ENCODE results near the gene RPL18A.
A peak's percentile ranks its signal among the peaks of the same experiment; 100 is the strongest.
"Not testable (repeated sequence)": the region's sequence is repeated elsewhere in the genome, so short reads cannot be mapped to it uniquely, and the experiment has no call there.

Gene RPL18A

DNA sequence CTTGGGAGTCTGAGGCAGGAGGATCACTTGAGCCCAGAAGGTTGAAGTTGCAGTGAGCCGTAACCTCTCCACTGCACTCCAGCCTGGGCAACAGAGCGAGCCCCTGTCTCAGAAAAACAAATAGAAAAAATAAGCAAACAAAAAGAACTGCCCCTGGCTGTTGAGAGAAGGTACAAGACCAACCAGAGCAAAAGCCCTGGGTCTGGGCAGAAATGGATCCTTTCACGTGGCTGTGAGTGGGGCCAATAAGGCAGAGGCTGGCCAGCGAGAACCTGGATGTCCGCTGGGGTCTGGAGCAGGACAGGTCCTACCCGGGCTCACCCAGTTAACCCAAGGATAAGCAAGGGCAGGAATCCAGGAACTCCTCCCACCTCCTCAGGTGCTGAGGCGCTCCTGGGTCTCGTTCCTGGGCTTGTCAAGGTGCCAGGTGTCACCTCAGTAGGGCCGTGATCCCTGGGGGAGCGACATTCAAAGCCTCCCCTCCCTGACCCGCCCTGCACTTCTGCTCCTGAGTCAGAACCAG is 7.3 kb downstream of the RPL18A start:
- no peak for ATAC-seq
- no peak for DNase-seq

DNA sequence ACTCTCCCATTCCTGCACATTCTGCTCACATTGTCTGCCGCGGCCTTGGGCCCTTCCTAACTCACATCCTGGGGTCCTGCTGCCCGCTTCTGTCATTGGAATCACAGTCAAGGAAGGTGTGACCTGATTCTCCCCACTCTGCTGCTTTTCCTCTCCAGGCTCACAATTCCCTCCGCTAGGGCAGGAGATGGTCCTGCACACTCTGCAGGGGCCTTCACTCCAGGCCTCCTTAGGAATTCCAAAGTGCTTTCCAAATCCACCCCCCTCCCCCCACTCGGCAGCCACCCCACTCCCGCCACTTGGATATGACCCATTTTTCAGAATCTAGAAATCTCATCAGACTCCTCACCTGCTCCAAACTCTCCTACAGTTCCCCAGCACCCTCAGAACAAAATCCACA is 9.0 kb downstream of the RPL18A start:
- ATAC-seq = no peak

DNA sequence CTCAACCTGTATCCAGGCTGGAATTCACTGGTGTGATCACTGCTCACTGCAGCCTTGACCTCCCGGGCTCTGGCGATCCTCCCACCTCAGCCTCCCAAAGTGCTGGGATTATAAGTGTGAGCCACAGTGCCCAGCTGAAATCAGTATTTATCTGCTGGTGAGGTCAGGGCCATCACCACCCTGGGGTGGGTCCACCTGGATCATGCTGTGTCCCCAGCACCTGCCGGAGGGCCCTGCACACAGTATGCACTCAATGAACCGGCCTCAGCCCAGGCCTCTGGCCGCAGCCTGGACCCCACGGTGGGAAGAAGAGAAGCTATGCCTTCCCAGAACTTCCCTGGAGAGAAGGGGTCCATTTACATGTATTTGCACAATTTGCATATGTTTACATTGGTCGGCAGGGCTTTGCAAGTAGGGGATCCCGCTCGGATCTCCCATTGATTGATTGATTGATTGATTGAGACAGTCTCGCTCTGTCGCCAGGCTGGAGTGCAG is 9.5 kb downstream of the RPL18A start:
- no peak for ATAC-seq
- DNase-seq = no peak

More for the DNA sequence above, 9.0 kb downstream of the RPL18A start:
- no peak for DNase-seq

DNA sequence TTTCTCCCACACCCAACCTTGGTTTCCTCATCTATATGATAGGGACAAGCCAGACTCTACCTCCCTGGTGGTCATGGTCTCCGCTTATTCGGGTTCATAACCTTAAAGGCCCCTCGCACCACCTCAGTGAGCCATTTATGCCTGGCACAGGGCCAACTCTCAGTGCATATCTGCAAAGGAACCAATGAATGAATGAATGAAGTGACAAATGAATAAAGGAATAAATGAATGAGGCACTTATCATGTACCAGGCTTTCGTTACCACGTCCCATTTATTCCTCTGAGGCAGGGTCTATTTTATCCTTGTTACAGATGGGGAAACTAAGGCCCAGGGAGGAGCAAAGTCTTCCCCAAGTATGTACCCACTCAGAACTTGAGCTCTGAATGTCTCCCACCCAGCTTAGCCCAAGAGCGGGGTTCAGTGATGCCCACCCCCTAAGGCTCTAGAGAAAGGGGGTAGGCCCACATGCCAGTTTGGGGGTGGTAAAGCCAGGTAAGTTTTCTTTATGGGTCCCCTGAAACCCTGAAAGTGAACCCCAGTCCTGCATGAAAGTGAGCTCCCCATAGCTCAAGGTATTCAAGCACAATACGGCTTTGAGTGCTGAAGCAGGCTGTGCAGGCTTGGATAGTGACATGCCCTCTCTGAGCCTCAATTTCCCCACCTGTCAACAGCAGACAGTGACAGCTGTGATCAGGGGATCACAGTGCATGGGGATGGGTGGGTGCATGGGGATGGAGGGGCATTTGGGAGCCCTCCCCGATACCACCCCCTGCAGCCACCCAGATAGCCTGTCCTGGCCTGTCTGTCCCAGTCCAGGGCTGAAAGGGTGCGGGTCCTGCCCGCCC is 11.5 kb downstream of the RPL18A start:
- ATAC-seq (no peak), DNase-seq (no peak)

DNA sequence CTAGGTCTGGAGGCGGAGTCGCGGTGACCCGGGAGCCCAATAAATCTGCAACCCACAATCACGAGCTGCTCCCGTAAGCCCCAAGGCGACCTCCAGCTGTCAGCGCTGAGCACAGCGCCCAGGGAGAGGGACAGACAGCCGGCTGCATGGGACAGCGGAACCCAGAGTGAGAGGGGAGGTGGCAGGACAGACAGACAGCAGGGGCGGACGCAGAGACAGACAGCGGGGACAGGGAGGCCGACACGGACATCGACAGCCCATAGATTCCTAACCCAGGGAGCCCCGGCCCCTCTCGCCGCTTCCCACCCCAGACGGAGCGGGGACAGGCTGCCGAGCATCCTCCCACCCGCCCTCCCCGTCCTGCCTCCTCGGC is 12.2 kb downstream of the RPL18A start, which contains the start of gene SLC5A5:
Gene SLC5A5 (plus strand): TSS at position 68 of the 373 bp plus-strand sequence. CDS start 375 bp downstream, outside the sequence.
- DNase-seq (no peak), ATAC-seq (peak; percentile 26)

DNA sequence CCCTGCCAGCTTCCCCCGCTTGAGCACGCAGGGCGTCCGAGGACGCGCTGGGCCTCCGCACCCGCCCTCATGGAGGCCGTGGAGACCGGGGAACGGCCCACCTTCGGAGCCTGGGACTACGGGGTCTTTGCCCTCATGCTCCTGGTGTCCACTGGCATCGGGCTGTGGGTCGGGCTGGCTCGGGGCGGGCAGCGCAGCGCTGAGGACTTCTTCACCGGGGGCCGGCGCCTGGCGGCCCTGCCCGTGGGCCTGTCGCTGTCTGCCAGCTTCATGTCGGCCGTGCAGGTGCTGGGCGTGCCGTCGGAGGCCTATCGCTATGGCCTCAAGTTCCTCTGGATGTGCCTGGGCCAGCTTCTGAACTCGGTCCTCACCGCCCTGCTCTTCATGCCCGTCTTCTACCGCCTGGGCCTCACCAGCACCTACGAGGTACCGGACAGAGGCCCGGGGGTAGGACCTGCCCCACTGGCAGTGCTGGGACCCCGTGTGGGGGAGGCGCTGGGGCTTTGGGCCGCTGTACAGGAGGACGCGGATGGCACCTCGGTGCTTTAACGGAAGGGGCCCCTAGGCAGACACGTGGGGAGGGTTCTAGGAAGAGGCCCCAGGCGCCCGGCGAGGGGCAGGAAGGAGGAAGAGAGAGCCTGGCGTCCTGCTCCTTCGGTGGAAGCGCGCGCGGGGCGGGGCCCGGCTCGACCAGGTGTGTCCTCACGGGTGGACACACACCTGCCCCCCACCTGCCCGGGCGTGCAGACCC is 12.7 kb downstream of the RPL18A start:
- DNase-seq (peak; percentile 67), ATAC-seq (peak; percentile 47)

DNA sequence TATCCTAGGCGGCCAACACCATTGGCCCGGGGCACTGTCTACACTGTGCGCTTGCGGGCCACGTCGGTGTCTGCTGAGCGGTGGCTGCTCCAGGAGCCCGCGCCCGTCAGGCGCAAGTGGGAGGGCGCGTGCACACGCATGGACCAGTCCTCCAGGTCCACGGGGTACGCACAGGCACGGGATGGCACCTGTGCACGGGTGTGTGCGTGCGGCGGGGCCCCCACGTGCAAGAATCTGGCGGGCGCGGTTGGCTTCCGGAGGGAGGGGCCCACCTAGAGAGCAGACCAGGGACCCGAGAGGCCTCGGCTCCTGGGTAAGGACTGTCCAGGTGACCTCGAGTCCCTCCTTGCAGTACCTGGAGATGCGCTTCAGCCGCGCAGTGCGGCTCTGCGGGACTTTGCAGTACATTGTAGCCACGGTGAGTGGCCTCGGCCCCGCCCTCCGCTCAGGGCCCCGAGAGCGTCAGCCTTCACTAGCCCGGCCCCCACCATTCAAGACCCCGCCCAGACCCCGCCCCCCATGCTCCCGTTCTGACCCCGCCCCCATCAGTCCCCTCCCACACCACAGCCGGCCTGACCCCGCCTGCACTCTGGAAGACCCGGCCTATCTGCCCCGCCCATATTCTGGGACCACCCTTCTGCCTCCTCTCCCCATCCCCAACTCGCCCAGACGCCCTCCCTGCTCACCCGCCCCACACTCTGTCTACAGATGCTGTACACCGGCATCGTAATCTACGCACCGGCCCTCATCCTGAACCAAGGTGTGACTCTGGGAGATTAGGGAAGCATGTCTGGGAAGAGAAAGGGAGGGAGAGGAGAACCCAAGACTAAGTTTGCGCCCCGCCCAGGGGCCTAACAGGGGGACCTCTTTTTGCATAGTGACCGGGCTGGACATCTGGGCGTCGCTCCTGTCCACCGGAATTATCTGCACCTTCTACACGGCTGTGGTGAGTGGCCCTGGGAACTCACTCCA is 14.4 kb downstream of the RPL18A start:
- DNase-seq (peak; percentile 77), ATAC-seq (peak; percentile 75)

DNA sequence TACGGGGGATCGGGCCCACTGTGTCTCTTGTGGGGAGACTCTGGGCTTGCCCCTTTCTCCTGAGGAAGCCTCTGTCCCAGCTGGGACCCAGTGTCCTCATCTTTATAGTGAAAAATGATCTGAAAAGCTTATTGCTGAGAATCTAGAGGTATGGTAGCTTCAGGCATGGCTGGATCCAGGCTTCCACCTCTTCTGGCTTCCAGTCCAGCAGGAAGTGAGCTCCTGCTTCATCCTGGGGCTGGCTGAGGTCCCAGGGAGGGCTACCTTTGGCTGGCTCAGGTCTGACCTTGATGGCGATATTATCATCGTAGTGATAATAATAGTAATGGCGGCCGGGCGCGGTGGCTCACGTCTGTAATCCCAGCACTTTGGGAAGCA is 15.0 kb downstream of the RPL18A start:
- DNase-seq = no peak
- ATAC-seq = no peak

DNA sequence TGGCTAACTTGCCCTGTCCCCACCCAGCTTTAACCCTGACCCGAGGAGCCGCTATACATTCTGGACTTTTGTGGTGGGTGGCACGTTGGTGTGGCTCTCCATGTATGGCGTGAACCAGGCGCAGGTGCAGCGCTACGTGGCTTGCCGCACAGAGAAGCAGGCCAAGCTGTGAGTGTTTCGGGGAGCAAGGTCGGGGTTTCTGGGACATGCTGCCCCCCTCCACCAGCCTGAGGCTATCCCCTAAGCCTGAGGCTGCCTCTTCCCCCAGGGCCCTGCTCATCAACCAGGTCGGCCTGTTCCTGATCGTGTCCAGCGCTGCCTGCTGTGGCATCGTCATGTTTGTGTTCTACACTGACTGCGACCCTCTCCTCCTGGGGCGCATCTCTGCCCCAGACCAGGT is 18.0 kb downstream of the RPL18A start:
- no peak for ATAC-seq
- DNase-seq = no peak

DNA sequence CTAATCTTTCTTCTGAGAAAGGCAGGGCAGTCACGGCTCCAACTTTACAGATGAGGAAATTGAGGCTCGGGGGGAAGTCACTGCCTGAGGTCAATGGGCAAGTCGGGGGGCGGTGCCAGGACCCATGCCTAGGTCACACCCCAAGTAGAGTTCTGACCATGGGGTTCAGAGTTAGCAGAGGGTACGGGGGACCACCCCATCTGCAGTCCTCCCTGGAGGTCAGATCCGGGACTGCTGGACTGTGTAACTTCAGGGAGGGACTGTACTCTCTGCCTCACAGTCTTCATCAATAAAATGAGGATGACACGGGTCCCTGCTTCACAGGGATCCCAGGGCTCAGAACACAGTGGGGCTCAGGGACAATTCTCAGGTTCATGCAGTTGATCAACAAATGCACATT is 19.8 kb downstream of the RPL18A start:
- ATAC-seq = no peak
- DNase-seq = no peak

DNA sequence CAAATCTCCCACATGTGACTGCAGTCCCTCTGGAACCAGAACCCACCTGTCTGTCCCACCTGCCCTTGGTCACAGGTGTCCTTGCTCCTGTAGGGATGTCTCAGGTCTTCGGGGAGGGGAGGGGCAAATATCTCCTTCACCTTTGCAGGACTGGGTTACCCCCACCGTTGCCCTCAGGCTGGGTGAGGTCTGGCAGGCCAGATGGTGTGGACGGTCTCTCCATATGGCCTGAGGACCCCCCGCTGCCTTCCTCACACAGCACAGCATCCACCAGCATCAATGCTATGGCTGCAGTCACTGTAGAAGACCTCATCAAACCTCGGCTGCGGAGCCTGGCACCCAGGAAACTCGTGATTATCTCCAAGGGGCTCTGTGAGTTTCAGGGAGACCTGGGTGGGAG is 22.0 kb downstream of the RPL18A start:
- DNase-seq (no peak), ATAC-seq (no peak)

DNA sequence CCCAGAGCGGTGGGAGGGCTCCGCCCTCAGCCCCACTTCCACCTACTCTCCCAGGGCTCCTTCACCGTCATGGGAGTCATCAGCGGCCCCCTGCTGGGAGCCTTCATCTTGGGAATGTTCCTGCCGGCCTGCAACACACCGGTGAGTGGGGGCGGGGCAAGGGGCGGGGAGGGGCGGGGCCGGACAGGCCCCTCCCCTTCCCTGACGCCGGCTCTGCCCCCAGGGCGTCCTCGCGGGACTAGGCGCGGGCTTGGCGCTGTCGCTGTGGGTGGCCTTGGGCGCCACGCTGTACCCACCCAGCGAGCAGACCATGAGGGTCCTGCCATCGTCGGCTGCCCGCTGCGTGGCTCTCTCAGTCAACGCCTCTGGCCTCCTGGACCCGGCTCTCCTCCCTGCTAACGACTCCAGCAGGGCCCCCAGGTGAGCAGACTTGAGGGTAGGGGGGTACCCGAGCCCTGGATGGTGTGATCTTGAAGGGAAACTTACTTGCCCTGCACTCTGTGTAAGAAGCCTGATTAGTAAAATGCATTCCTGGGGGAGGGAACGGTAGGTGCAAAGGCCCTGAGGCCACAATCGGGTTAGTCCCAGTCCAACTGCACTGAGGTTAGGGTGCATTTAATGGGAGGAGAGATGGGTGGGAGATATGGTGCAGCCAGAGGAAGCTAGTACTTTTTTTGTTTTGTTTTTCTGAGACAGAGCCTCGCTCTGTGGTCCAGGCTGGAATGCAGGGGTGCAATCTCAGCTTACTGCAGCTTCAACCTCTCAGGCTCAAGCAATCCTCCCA is 24.1 kb downstream of the RPL18A start:
- ATAC-seq = no peak
- no peak for DNase-seq

DNA sequence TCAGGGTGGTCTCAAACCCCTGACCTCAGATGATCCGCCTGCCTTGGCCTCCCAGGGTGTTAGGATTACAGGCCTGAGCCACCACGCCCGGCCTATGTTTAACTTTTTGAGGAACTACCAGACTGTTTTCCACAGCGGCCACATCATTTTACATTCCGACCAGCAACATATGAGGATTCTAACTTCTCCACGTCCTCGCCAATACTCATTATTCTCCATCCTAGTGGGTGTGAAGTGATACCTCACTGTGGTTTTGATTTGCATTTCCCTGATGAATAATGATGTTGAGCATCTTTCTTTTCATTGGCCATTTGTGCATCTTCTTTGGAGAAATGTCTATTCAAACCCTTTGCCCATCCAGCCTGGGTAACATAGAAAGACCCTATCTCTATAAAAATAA is 26.8 kb downstream of the RPL18A start:
- no peak for ATAC-seq

DNA sequence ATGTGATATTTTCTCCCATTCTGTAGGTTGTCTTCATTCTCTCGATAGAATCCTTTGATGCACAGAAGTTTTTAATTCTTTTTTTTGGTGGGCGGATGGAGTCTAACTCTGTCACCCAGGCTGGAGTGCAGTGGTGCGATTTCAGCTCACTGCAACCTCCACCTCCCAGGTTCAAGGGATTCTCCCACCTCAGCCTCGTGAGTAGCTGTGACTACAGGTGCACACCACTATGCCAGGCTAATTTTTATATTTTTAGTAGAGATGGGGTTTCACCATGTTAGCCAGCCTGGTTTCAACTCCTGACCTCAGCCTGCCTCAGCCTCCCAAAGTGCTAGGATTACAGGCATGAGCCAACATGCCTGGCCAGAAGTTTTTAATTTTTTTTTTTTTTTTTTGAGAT is 27.5 kb downstream of the RPL18A start:
- not testable (repeated sequence) for DNase-seq, ATAC-seq

More for the DNA sequence above, 26.8 kb downstream of the RPL18A start:
- DNase-seq = no peak

DNA sequence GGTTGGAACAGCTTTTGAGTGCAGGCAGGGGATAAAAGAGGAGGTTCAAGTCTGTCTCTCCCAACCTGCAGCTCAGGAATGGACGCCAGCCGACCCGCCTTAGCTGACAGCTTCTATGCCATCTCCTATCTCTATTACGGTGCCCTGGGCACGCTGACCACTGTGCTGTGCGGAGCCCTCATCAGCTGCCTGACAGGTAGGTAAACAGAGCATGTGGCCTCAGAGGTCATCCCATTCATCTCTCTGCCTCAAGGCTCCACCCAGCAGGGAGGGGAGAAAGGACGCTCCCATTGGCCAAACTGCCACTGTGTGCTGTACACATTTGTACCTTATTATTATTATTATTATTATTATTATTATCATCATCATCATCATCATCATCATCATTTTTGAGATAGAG is 28.6 kb downstream of the RPL18A start:
- no peak for DNase-seq
- ATAC-seq = no peak

DNA sequence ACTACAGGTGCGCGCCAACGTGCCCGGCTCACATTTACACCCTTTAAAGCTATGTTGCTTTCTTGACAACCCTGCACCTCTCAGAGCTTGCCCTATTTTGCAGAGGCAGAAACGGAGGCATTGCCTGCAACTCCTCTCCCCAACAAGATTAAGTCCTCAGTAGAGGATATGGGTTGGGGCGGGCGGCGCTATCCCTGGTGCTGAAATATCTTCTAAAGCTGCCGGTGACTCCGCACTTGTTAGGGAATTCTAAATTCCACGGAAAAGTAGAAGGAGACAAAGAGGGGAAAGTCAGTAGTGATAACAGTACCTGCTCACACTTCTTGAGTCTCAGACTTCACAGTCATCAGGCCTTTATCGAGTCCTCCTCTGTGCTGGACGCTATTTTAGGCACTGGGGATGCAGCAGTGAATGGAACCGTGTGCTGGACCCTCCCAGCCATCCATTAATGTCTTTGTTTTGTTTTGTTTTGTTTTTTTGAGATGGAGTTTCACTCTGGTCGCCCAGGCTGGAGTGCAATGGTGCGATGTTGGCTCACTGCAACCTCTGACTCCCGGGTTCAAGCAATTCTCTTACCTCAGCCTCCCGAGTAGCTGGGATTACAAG is 30.0 kb downstream of the RPL18A start:
- ATAC-seq (no peak), DNase-seq (no peak)

DNA sequence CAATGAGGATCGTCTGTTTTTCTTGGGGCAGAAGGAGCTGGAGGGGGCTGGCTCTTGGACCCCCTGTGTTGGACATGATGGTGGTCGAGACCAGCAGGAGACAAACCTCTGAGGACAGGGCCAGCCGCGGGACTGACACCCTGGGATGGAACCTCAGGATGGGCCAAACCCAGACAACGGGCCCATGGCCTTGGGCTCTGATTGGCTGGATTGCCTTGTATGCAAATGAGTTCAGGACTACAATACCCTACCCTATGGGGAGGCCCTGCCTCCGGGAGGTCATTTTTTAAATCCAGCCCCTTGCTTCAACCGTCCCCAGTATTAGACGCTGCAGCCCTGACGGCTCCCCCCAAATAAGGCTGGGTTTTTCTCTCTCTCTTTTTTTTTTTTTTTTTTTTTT is 34.1 kb downstream of the RPL18A start:
- ATAC-seq (no peak), DNase-seq (no peak)

DNA sequence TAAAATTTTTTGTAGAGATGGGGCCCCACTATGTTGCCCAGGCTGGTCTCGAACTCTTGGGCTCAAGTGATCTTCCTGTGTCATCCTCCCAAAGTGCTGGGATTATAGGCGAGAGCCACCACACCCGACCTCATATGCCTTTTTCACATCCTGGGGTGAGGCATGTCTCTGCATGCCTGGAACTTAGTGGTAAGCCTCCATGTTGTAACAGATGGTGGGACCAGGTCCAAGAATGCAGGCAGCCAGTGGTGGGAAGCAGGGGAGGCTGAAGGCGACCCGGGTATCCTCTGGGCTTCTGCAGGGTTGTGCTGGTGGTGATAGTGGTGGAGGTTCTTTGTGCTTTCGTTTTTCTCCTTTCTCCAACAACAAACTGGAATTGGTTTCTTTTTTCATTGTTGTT is 43.0 kb downstream of the RPL18A start:
- no peak for ATAC-seq
- DNase-seq = no peak

DNA sequence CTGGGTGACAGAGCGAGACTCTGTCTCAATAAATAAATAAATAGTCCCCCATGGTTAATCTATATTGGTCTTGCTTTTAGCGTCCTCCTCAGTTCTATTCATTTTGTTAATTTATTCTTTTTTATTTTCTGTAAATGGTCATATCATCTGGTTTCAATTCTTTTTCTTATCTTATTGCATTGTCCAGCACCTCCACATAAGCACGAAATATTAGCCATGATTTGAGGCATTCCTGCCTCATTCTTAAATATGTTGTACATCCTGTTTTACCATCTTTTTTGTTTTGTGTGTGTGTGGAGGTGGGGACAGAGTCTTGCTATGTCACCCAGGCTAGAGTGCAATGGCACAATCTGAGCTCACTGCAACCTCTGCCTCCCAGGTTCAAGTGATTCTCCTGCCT is 48.5 kb downstream of the RPL18A start:
- ATAC-seq (no peak), DNase-seq (no peak)

DNA sequence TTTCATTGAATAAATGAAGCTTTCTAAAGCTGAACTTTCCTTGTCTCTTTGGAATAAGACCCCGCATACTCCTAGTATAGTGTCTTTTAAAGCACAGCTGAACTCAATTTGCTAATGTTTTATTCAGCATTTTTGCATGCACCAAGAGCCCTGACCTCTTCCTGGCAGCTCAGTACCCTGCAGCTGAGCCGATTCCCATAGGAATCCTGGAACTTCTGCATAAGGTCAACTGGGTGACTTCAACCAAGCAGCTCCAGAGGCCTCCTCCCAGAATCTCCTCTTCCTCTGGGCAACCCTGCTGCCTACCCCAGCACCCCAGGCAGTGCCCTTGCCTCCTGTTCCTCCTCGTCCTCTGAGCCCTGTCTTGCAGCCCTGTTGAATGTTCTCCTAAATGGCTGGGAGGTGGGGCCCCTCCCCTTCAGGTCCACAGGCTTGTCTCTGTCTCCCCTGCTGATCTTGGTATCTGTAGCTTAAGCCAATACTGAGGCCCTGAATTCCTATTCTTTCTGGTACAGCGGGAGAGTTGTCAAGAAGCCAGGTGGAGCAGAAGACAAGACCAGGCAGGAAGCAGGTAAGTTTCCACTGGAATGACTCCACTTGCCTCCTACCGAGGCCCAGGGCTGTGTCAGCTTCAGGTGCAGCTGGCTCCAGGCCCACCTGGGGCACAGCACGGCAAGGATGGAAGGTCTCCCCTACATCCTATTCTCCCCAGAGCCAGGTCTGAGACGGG is 49.5 kb downstream of the RPL18A start:
- ATAC-seq = no peak

More for the DNA sequence above, 49.5 kb downstream of the RPL18A start:
- DNase-seq = no peak
